Brain microvascular endothelial cell (primary cell): ENCODE measurements around the gene SGCD.

Source experiments
- DNase-seq: peaks from one replicate; pipeline ENCODE4 v3.0.0-alpha.2; 2020
- H3K27ac ChIP-seq: fragments of 250-450 bp; sonication (Bioruptor Pico); 2 replicates; pipeline ENCODE4 v1.5.1; 2020; ENCODE audit warnings: mild to moderate bottlenecking, moderate library complexity
- H3K27me3 ChIP-seq: fragments of 250-450 bp; sonication (Bioruptor Pico); replicated peaks from 2 replicates; pipeline ENCODE4 v1.5.1; 2020; ENCODE audit warnings: mild to moderate bottlenecking
- H3K36me3 ChIP-seq: fragments of 250-450 bp; sonication (Bioruptor Pico); replicated peaks from 2 replicates; pipeline ENCODE4 v1.5.1; 2020; ENCODE audit warnings: mild to moderate bottlenecking
- H3K4me3 ChIP-seq: 2 replicates; pipeline ENCODE4 v1.5.1; 2011; ENCODE audit warnings: low read depth, mild to moderate bottlenecking, control low read depth, low read length, moderate library complexity
- CTCF ChIP-seq: IDR thresholded peaks from 2 replicates; pipeline ENCODE4 v1.5.1; 2011; ENCODE audit warnings: low read depth, mild to moderate bottlenecking, moderate library complexity, low read length, control low read depth, inconsistent platforms; ENCODE audit errors: missing control alignments
- in situ Hi-C: cut with HindIII; loops from 2 replicates; pipeline ENCODE4 v1.10.0; 2017; ENCODE audit warnings: low sequenced_read_pairs, low pct_ligation_motif_present

Gene SGCD

DNA sequence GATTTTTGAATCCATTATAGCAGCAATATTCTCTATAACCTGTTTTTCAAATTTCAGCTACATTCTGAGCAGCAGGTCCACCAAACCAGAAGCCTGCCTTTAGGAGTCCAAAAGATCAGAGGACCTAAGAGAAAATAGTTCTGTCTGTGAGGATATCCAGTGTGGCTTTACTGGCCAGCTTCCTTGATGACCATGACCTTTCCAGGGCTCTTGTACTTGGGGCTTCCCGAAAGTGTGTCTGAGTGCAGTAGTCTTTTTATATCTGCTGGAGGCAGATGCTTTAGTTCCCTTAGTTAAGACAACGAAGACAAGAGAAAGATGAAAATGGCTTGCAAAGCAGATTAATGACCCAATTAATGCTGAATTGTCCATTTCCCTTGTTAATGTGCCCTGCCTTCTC lies 72.4 kb downstream of the SGCD start:
- Histone ChIP-seq H3K27me3 (no peaks in the 10 kb centered on the region), H3K36me3 (no peaks in the 10 kb centered on the region), H3K4me3 (no peak overlapping the region), H3K27ac (no peak overlapping the region)
- no peak for TF ChIP-seq CTCF
- no peak for DNase-seq
- in situ Hi-C loops, result no loop called here

GRCh38 chr5:156400231-156400986 lies 73.4 kb downstream of the SGCD start:
- no peaks in the 10 kb centered on the region for H3K36me3 ChIP-seq
- no peaks in the 10 kb centered on the region for H3K27me3 ChIP-seq
- in situ Hi-C loops, result no loop called here
- no peak for TF ChIP-seq CTCF
- H3K27ac ChIP-seq, result no peak overlapping the region
- no peak for DNase-seq
- no peak overlapping the region for H3K4me3 ChIP-seq

DNA sequence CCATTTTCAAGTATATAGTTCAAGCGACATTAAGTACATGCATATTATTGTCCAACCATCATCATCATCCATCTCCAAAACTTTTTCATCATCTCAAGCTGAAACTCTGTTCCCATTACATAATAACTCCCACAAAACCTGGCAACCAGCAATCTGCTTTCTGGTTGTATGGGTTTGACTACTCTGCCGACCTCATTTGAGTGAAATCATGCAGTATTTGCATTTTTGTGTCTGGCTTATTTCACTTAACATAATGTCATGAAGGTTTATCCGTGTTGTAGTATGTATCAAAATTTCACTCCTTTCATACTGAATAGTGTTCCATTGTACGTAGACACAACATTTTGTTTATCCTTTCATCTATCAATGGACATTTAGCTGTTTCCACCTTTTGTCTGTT lies 74.8 kb downstream of the SGCD start:
- TF ChIP-seq CTCF, result no peak
- H3K27ac ChIP-seq, result no peak overlapping the region
- H3K4me3 ChIP-seq, result no peak overlapping the region
- in situ Hi-C loops, result no loop called here
- H3K27me3 ChIP-seq, result no peaks in the 10 kb centered on the region
- DNase-seq, result no peak
- no peaks in the 10 kb centered on the region for H3K36me3 ChIP-seq

GRCh38 chr5:156402387-156402921 lies 75.5 kb downstream of the SGCD start:
- TF ChIP-seq CTCF, result no peak
- in situ Hi-C loops, result no loop called here
- no peak for DNase-seq
- H3K36me3 ChIP-seq, result no peaks in the 10 kb centered on the region
- no peaks in the 10 kb centered on the region for H3K27me3 ChIP-seq
- no peak overlapping the region for H3K27ac ChIP-seq
- H3K4me3 ChIP-seq, result no peak overlapping the region

- in situ Hi-C loops, result no loop called here
- H3K4me3 ChIP-seq, result no peak overlapping the region
- DNase-seq, result no peak
These were observed 79.0 kb downstream of the SGCD start for GRCh38 chr5:156405988-156406387.

More at GRCh38 chr5:156405988-156406387, 79.0 kb downstream of the SGCD start:
- no peak overlapping the region for H3K27ac ChIP-seq
- H3K27me3 ChIP-seq, result no peaks in the 10 kb centered on the region
- no peaks in the 10 kb centered on the region for H3K36me3 ChIP-seq
- TF ChIP-seq CTCF, result no peak
